22Rv1 (cell line): Measurements from ENCODE around the gene ABHD16B.

Experiments
- CTCF ChIP-seq: fragments of 450-650 bp; IDR thresholded peaks from 2 replicates; pipeline ENCODE4 v1.5.1; 2017; ENCODE audit warnings: mild to moderate bottlenecking
- ZFX ChIP-seq: fragments of 450-650 bp; IDR thresholded peaks from 2 replicates; pipeline ENCODE4 v1.6.1; 2017; ENCODE audit warnings: antibody characterized with exemption, borderline replicate concordance

GRCh38 chr20:63856098-63856511 is 5.2 kb upstream of the ABHD16B start:
- TF ChIP-seq CTCF (no peak), ZFX (no peak)
